Spleen (tissue), 7 donors: ENCODE results near the gene NAA40.

Experiments
- CTCF ChIP-seq, 11 experiments: fragments of 200-600 bp in 7 of 11; fragments of 450-650 bp in 4 of 11; sonication (generic) in 4 of 11; IDR thresholded peaks in 8 of 11; conservative IDR thresholded peaks in 3 of 11; 1 replicate in 7 of 11; 2 replicates in 4 of 11; pipeline versions ENCODE4 v1.4.0 to v1.8.0; 2016 to 2021; ENCODE audit warnings: antibody characterized with exemption in 11 of 11, inconsistent platforms in 4 of 11, mild to moderate bottlenecking in 1 of 11
- POLR2A ChIP-seq, 3 donors: fragments of 450-650 bp; IDR thresholded peaks; one replicate each; pipeline ENCODE4 v1.5.1; 2017; ENCODE audit warnings: antibody characterized with exemption in 3 of 3, mild to moderate bottlenecking in 1 of 3
- donor health status: DM: no; HTN: no; CAD: no; lungs with moderate emphysema.
- donor health status: DM: no; HTN: no; CAD: no.
- donor health status: DM: no; HTN: no; CAD: no.

- TF ChIP-seq CTCF (IDR thresholded peaks at IDR 0.05 in 8 of 11, conservative IDR thresholded peaks at IDR 0.05 in 3 of 11) = no peak
- TF ChIP-seq POLR2A (IDR thresholded peaks at IDR 0.05) = no peak
These were observed 28.1 kb upstream of the NAA40 start for GRCh38 chr11:63910675-63911074.
